H1 (cell line): ENCODE measurements around the gene TSEN54. TPM values are rescaled to one million over a fixed set of nuclear protein-coding genes. Genes with fewer than 3 reads are reported as not detected.

Experiments
- CTCF ChIA-PET: fragments of 300-600 bp; sonication (Branson Sonifier 250); formaldehyde crosslinking; loops from one replicate; lab custom pipeline; 2021; ENCODE audit not compliant: partially characterized antibody; lab: Charles Lee
- POLR2A ChIA-PET: fragments of 300-600 bp; sonication (Branson Sonifier 250); formaldehyde crosslinking; loops from one replicate; lab custom pipeline; 2021; ENCODE audit warnings: inconsistent platforms; ENCODE audit not compliant: partially characterized antibody; lab: Charles Lee
- DNase-seq, 2 experiments: peaks; one replicate each; pipeline versions ENCODE4 v3.0.0 to v3.0.0-alpha.2; 2010 to 2022; ENCODE audit warnings: low spot score in 2 of 2, low read depth in 1 of 2, mixed read lengths in 1 of 2
- FAIRE-seq: peaks from 2 replicates; lab custom pipeline; 2011; peaks lifted over from hg19 to GRCh38; lab: Jason Lieb, UNC
- H2AFZ ChIP-seq: 2 replicates; pipeline ENCODE4 v1.8.1; 2012; ENCODE audit warnings: low read length, inconsistent platforms
- H2AK5ac ChIP-seq: 2 replicates; pipeline ENCODE4 v1.6.1; 2013; ENCODE audit warnings: low read depth, low read length
- H2BK120ac ChIP-seq: replicated peaks from 2 replicates; pipeline ENCODE3; 2013; ENCODE audit warnings: low read depth, low read length, inconsistent platforms
- H2BK12ac ChIP-seq: 2 replicates; pipeline ENCODE4 v1.6.1; 2013; ENCODE audit warnings: low read depth, low read length
- H2BK15ac ChIP-seq: 2 replicates; pipeline ENCODE4 v1.6.1; 2013; ENCODE audit warnings: low read length
- H2BK20ac ChIP-seq: 2 replicates; pipeline ENCODE4 v1.6.1; 2013; ENCODE audit warnings: low read length
- H2BK5ac ChIP-seq: 2 replicates; pipeline ENCODE4 v1.6.1; 2013; ENCODE audit warnings: low read depth, low read length
- H3K14ac ChIP-seq: 2 replicates; pipeline ENCODE4 v1.6.1; 2013; ENCODE audit warnings: inconsistent platforms; ENCODE audit not compliant: insufficient read length
- H3K18ac ChIP-seq: 2 replicates; pipeline ENCODE4 v1.6.1; 2013; ENCODE audit warnings: low read length; ENCODE audit errors: extremely low read depth
- H3K23ac ChIP-seq: 2 replicates; pipeline ENCODE4 v1.6.1; 2013; ENCODE audit warnings: inconsistent platforms; ENCODE audit not compliant: insufficient read length
- H3K23me2 ChIP-seq: 2 replicates; pipeline ENCODE4 v1.6.1; 2013; ENCODE audit warnings: low read depth, low read length
- H3K27ac ChIP-seq: 2 replicates; pipeline ENCODE4 v1.6.1; 2011; ENCODE audit warnings: low read depth, low read length, inconsistent platforms
- H3K27me3 ChIP-seq, 4 experiments: replicated peaks in 1 of 4; 1 replicate in 1 of 4; 2 replicates in 3 of 4; pipeline versions ENCODE4 v1.6.1 to v1.8.1; 2011 to 2013; ENCODE audit warnings: low read length in 3 of 4, mild to moderate bottlenecking in 3 of 4, inconsistent platforms in 2 of 4, mixed read lengths in 2 of 4, moderate library complexity in 1 of 4; ENCODE audit not compliant: control insufficient read depth in 3 of 4, insufficient read depth in 3 of 4; ENCODE audit errors: extremely low read depth in 1 of 4
- H3K36me3 ChIP-seq, 4 experiments: 2 replicates each; pipeline versions ENCODE4 v1.6.1 to v1.8.1; 2011 to 2013; ENCODE audit warnings: mild to moderate bottlenecking in 4 of 4, low read length in 3 of 4, moderate library complexity in 2 of 4, control low read depth in 1 of 4, inconsistent platforms in 1 of 4; ENCODE audit not compliant: insufficient read depth in 4 of 4, control insufficient read depth in 2 of 4
- H3K4ac ChIP-seq: replicated peaks from 2 replicates; pipeline ENCODE3; 2013; ENCODE audit warnings: low read length, low read depth, mixed read lengths, inconsistent platforms; ENCODE audit not compliant: insufficient read length
- H3K4me1 ChIP-seq, 4 experiments: replicated peaks in 1 of 4; 1 replicate in 1 of 4; 2 replicates in 3 of 4; pipeline versions ENCODE4 v1.6.1 to v1.8.1; 2011 to 2013; ENCODE audit warnings: low read length in 3 of 4, inconsistent platforms in 2 of 4, mixed read lengths in 1 of 4; ENCODE audit not compliant: insufficient read depth in 4 of 4, control insufficient read depth in 3 of 4
- H3K4me2 ChIP-seq, 2 experiments: 2 replicates each; pipeline versions ENCODE4 v1.6.1 to v1.8.1; 2011 to 2013; ENCODE audit warnings: low read depth in 2 of 2, low read length in 2 of 2, control low read depth in 1 of 2, inconsistent platforms in 1 of 2, mild to moderate bottlenecking in 1 of 2; ENCODE audit not compliant: insufficient read depth in 1 of 2
- H3K4me3 ChIP-seq, 4 experiments: fragments of 200-600, 300-600 bp in 1 of 4; sonication (generic), shearing (Covaris generic), sonication (Bioruptor Twin) in 1 of 4; 2 replicates each; pipeline versions ENCODE4 v1.5.1 to v1.8.1; 2011 to 2016; ENCODE audit warnings: low read length in 4 of 4, low read depth in 3 of 4, control low read depth in 2 of 4, inconsistent platforms in 2 of 4, mild to moderate bottlenecking in 2 of 4, mixed read lengths in 1 of 4, moderate library complexity in 1 of 4; ENCODE audit not compliant: insufficient read depth in 2 of 4; ENCODE audit errors: extremely low read depth in 1 of 4
- H3K56ac ChIP-seq: replicated peaks from 2 replicates; pipeline ENCODE3; 2013; ENCODE audit warnings: low read depth, mild to moderate bottlenecking, mixed read lengths, low read length, inconsistent platforms; ENCODE audit not compliant: insufficient read length
- H3K79me1 ChIP-seq: 2 replicates; pipeline ENCODE4 v1.6.1; 2013; ENCODE audit warnings: low read depth, low read length, control low read depth
- H3K79me2 ChIP-seq, 2 experiments: 2 replicates each; pipeline versions ENCODE4 v1.6.1 to v1.8.1; 2012 to 2013; ENCODE audit warnings: low read length in 2 of 2, mild to moderate bottlenecking in 2 of 2, inconsistent platforms in 1 of 2; ENCODE audit not compliant: insufficient read depth in 2 of 2, control insufficient read depth in 1 of 2
- H3K9ac ChIP-seq, 4 experiments: replicated peaks in 1 of 4; 1 replicate in 1 of 4; 2 replicates in 3 of 4; pipeline versions ENCODE4 v1.6.1 to v1.8.1; 2011 to 2013; ENCODE audit warnings: low read depth in 3 of 4, low read length in 3 of 4, control low read depth in 2 of 4, mild to moderate bottlenecking in 2 of 4, moderate library complexity in 2 of 4, inconsistent platforms in 1 of 4; ENCODE audit errors: extremely low read depth in 1 of 4
- H3K9me3 ChIP-seq, 2 experiments: 2 replicates each; pipeline versions ENCODE4 v1.6.1 to v1.8.1; 2012 to 2013; ENCODE audit warnings: mild to moderate bottlenecking in 2 of 2, moderate library complexity in 2 of 2, control low read depth in 1 of 2, inconsistent platforms in 1 of 2, low read depth in 1 of 2, low read length in 1 of 2, mixed read lengths in 1 of 2; ENCODE audit not compliant: insufficient read depth in 2 of 2
- H4K20me1 ChIP-seq, 2 experiments: replicated peaks in 1 of 2; 2 replicates each; pipeline versions ENCODE3 to v1.8.1; 2011 to 2013; ENCODE audit warnings: inconsistent platforms in 2 of 2, low read length in 2 of 2, mild to moderate bottlenecking in 1 of 2; ENCODE audit not compliant: insufficient read depth in 2 of 2, control insufficient read depth in 1 of 2
- H4K5ac ChIP-seq: 2 replicates; pipeline ENCODE4 v1.6.1; 2013; ENCODE audit warnings: low read length, low read depth, mixed read lengths, inconsistent platforms; ENCODE audit not compliant: insufficient read length
- H4K8ac ChIP-seq: 2 replicates; pipeline ENCODE4 v1.8.0; 2013; ENCODE audit warnings: mild to moderate bottlenecking, moderate library complexity, low read length, inconsistent platforms; ENCODE audit not compliant: insufficient read depth; ENCODE audit errors: extremely low read depth
- H4K91ac ChIP-seq: replicated peaks from 2 replicates; pipeline ENCODE3; 2013; ENCODE audit warnings: low read length, mixed read lengths, inconsistent platforms; ENCODE audit not compliant: insufficient read length
- CEBPB ChIP-seq: IDR thresholded peaks from 2 replicates; pipeline ENCODE4 v1.6.1; 2012; ENCODE audit warnings: low read depth, low read length
- EP300 ChIP-seq, 2 experiments: IDR thresholded peaks; 1 replicate in 1 of 2; 2 replicates in 1 of 2; pipeline ENCODE4 v1.6.1; 2011 to 2012; ENCODE audit warnings: low read depth in 2 of 2, low read length in 2 of 2, mild to moderate bottlenecking in 2 of 2, borderline replicate concordance in 1 of 2, inconsistent platforms in 1 of 2, moderate library complexity in 1 of 2
- FOSL1 ChIP-seq: IDR thresholded peaks from 2 replicates; pipeline ENCODE4 v1.6.1; 2011; ENCODE audit warnings: mild to moderate bottlenecking, low read depth, low read length, moderate library complexity; ENCODE audit not compliant: insufficient read depth
- NRF1 ChIP-seq: IDR thresholded peaks from 2 replicates; pipeline ENCODE4 v1.6.1; 2011; ENCODE audit warnings: mild to moderate bottlenecking, low read depth, low read length, improper control_type of control experiment
- POLR2AphosphoS5 ChIP-seq: IDR thresholded peaks from 2 replicates; pipeline ENCODE4 v1.6.1; 2011; ENCODE audit warnings: low read depth, low read length
- RBBP5 ChIP-seq: IDR thresholded peaks from 2 replicates; pipeline ENCODE4 v1.7.1; 2012; ENCODE audit warnings: low read depth, mild to moderate bottlenecking, inconsistent platforms, low read length, moderate library complexity, borderline replicate concordance
- SP1 ChIP-seq: IDR thresholded peaks from 2 replicates; pipeline ENCODE4 v1.6.1; 2011; ENCODE audit warnings: low read depth, low read length
- SP4 ChIP-seq: IDR thresholded peaks from 2 replicates; pipeline ENCODE4 v1.6.1; 2012; ENCODE audit warnings: low read length, inconsistent platforms
- TBP ChIP-seq: IDR thresholded peaks from 2 replicates; pipeline ENCODE4 v1.6.1; 2011; ENCODE audit warnings: low read depth, low read length, improper control_type of control experiment
- TEAD4 ChIP-seq: IDR thresholded peaks from 2 replicates; pipeline ENCODE4 v1.6.1; 2012; ENCODE audit warnings: low read depth, low read length, inconsistent platforms, mixed read lengths
- ZNF274 ChIP-seq: IDR thresholded peaks from 2 replicates; pipeline ENCODE4 v1.7.0; 2012; ENCODE audit warnings: low read length, borderline replicate concordance; ENCODE audit errors: extremely low read depth
- WGBS, 2 experiments: shearing (Covaris generic) in 1 of 2; methylation state at CpG; one replicate each; pipeline versions ENCODE4 v1.1.6 to v1.1.7; 2013 to 2015; ENCODE audit warnings: low lambda C conversion rate in 2 of 2, mixed read lengths in 2 of 2, inconsistent platforms in 1 of 2, low coverage in 1 of 2, missing lambda C conversion rate in 1 of 2; ENCODE audit not compliant: insufficient replicate concordance in 2 of 2, insufficient coverage in 1 of 2, insufficient read length in 1 of 2; ENCODE audit errors: extremely low coverage in 1 of 2, missing lambda C conversion rate in 1 of 2; 5-methylcytosine and 5-hydroxymethylcytosine counted together
- polyA plus RNA-seq, 7 experiments: library from polyadenylated mRNA; depleted of rRNA in 3 of 7; stranded (reverse) in 5 of 7; unstranded in 2 of 7; fragments of >200 nt in 5 of 7; fragments of 200-250 nt in 2 of 7; gene quantifications; 1 replicate in 5 of 7; 2 replicates in 1 of 7; 4 replicates in 1 of 7; pipeline versions ENCODE4 v1.2.1 to v1.2.3, GENCODE V29; 2011 to 2013; ENCODE audit warnings: missing spikeins in 2 of 7, mixed read lengths in 2 of 7
- total RNA-seq: library from RNA; stranded (reverse); fragmentation: NEBNext Ultra II Directional; extraction: Animal tissue kit (Norgen Biotek cat#: 25700); gene quantifications from 2 replicates; pipeline ENCODE4 v1.2.1, GENCODE V29; 2021

TSEN54 gene
- total and polyA plus RNA-seq, 2 of the 8 experiments (the other 6 are each of a cell fraction or from before 2014, with no cell fraction given), result 43.6 to 60.3 TPM

DNA sequence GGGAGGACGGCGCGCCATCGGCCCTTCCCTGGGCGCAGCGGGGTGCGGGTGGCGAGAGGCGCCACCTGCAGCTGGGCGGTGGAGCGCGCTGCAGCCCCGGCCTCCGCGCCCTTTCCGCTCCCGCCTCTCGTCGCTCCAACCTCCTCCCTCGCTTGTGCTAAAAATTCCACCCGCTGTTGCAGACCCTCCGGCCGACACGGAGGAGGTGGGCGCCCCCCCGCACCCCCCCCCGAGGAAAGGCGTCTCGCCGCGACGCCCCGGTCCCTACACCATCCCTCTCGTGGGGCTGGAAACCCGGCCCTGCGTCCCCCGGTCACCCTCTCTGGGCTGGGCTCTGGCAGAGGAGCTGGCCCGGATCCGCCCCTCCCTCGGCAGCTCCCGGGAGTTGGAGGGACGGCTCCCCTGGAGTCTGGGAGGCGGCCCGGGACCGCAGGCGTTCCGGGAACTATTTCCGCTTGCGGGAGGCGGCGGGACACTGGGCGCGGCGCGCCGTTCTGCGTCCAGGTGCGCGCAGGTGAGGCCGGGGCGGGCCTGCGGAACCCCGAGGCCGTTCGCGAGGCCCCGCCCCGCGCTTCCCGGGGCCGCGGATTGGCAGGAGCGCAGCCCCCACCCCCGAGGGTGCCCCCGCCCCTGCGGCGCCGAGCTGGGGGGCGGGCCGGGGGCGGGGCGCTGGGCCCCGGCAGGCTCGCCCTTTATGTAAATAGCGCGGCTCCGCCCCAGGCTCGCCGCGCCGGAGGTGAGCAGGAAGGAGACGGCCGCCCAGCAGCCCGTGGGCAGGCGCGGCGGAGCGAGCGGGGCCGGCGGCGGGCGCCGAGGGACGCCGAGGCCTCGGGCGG, 8.9 kb downstream of the TSEN54 start, which contains the start of gene LLGL2:
Gene LLGL2, plus strand, starts transcription at position 728 of the 836 bp plus-strand sequence. CDS start 17,730 bp downstream, outside the sequence.
- Histone ChIP-seq H3K4ac (peak within 1 kb of the TSS; percentile 94), H4K91ac (peak within 1 kb of the TSS; percentile 81), H4K8ac (peak within 1 kb of the TSS; percentile 93), H3K27ac (peak within 1 kb of the TSS; percentile 39; the same call in 1 of the 2 replicates), H2AK5ac (peak within 1 kb of the TSS; percentile 33; the same call in 1 of the 2 replicates), H3K36me3 (peaks cover 0 to 22% (median 4%) of the 10 kb centered on the region in 4 experiments; a peak in 5 of 8 replicates), H2BK120ac (no peak within 1 kb of the TSS), H3K4me2 (peak within 1 kb of the TSS; percentile 75 to 91), H3K56ac (peak within 1 kb of the TSS; percentile 93), H3K9ac (peak within 1 kb of the TSS in 2 of 4 experiments; percentile 42 to 55; a peak in 4 of 7 replicates), H2AFZ (no peak within 1 kb of the TSS; the same call in 1 of the 2 replicates), H3K4me3 (peak within 1 kb of the TSS; percentile 53 to 93 (median 66)), H3K23me2 (peaks cover 11% of the 10 kb centered on the region; the same call in 1 of the 2 replicates), H2BK15ac (no peak within 1 kb of the TSS), H3K9me3 (no peaks in the 10 kb centered on the region), H3K4me1 (peaks cover 0 to 13% (median 4%) of the 10 kb centered on the region in 4 experiments; a peak in 6 of 7 replicates), H2BK12ac (0 out of 2 replicates have a peak within 1 kb of the TSS, but pooled peaks have one; percentile 4), H3K79me2 (peaks cover 0 to 7% of the 10 kb centered on the region in 2 experiments; a peak in 1 of 4 replicates), H3K14ac (no peak within 1 kb of the TSS), H2BK5ac (peak within 1 kb of the TSS; percentile 87; the same call in 1 of the 2 replicates), H4K20me1 (peaks cover 3 to 16% of the 10 kb centered on the region in 2 experiments), H3K79me1 (no peaks in the 10 kb centered on the region), H3K18ac (peak within 1 kb of the TSS; percentile 83), H4K5ac (peak within 1 kb of the TSS; percentile 93), H2BK20ac (no peak within 1 kb of the TSS), H3K27me3 (no peaks in the 10 kb centered on the region; a peak in 1 of 7 replicates), H3K23ac (no peak within 1 kb of the TSS)
- ChIA-PET CTCF (interaction anchor here (0.7 to 3.4 kb wide), 11 partner anchors 9 to 409 kb away, joined by 3 to 16 read pairs (median 3); partner anchors contain the start of gene TSEN54), POLR2A (interaction anchor here (0.6 to 2.9 kb wide), 11 partner anchors 8 to 239 kb away, joined by 3 to 23 read pairs (median 4); partner anchors contain the start of gene TSEN54)
- DNase-seq (peak in 1 of 2 experiments; percentile 89), FAIRE-seq (no peak)
- 1% methylated on average over 38 of the region's 108 CpGs; no CpG with 5 or more reads in 1 of the 2 experiments for WGBS, 2 experiments
- TF ChIP-seq TBP, result peak; percentile 36; the same call in 1 of the 2 replicates
- no peak for TF ChIP-seq NRF1
- TF ChIP-seq RBBP5, result peak; percentile 56; the same call in 1 of the 2 replicates
- 0 out of 2 replicates have a peak, but pooled peaks have one; percentile 30 for TF ChIP-seq SP1
- TF ChIP-seq POLR2AphosphoS5, result peak; percentile 66
- TF ChIP-seq SP4, result 0 out of 2 replicates have a peak, but pooled peaks have one; percentile 15
- no peak for TF ChIP-seq CEBPB
- no peak for TF ChIP-seq ZNF274
- no peak for TF ChIP-seq FOSL1
- TF ChIP-seq EP300 (IDR thresholded peaks at IDR 0.05; ENCODE audit: borderline replicate concordance in 1 of 2, low read depth in 2 of 2, low read length in 2 of 2), result no peak
- no peak for TF ChIP-seq TEAD4
